Esophagus muscularis mucosa (tissue), 4 donors: Measurements from ENCODE around the gene GTF2A2. TPM values are rescaled to one million over a fixed set of nuclear protein-coding genes. Genes with fewer than 3 reads are reported as not detected.

ENCODE experiments used
- DNase-seq: peaks from one replicate; pipeline ENCODE4 v3.0.0-alpha.2; 2017; ENCODE audit errors: extremely low spot score
- H3K27ac ChIP-seq, 4 donors: fragments of 200-600 bp; sonication (generic); replicated peaks in 1 of 4; 1 replicate in 3 of 4; 2 replicates in 1 of 4; pipeline ENCODE4 v1.5.1; 2016 to 2019; ENCODE audit warnings: mild to moderate bottlenecking in 1 of 4
- H3K27me3 ChIP-seq, 4 donors: fragments of 200-600 bp; sonication (generic); one replicate each; pipeline versions ENCODE4 v1.5.1 to v1.6.0; 2016 to 2019
- H3K36me3 ChIP-seq, 4 donors: fragments of 200-600 bp; sonication (generic); one replicate each; pipeline ENCODE4 v1.5.1; 2016 to 2019
- H3K4me1 ChIP-seq, 4 donors: fragments of 200-600 bp; sonication (generic); one replicate each; pipeline ENCODE4 v1.5.1; 2016 to 2019
- H3K4me3 ChIP-seq, 4 donors: fragments of 200-600 bp; sonication (generic); 1 replicate in 2 of 4; 2 replicates in 2 of 4; pipeline ENCODE4 v1.5.1; 2016 to 2019; ENCODE audit warnings: mild to moderate bottlenecking in 4 of 4, moderate library complexity in 1 of 4
- H3K9me3 ChIP-seq, 4 donors: fragments of 200-600 bp; sonication (generic); 1 replicate in 3 of 4; 2 replicates in 1 of 4; pipeline ENCODE4 v1.5.1; 2016 to 2019
- CTCF ChIP-seq, 3 experiments: fragments of 200-600 bp in 2 of 3; fragments of 450-650 bp in 1 of 3; sonication (generic) in 2 of 3; IDR thresholded peaks; one replicate each; pipeline ENCODE4 v1.5.1; 2017 to 2019; ENCODE audit warnings: antibody characterized with exemption in 3 of 3, mild to moderate bottlenecking in 2 of 3, moderate library complexity in 1 of 3
- EP300 ChIP-seq: sonication (generic); formaldehyde crosslinking; IDR thresholded peaks from one replicate; pipeline ENCODE4 v1.6.1; 2017; ENCODE audit warnings: antibody characterized with exemption
- POLR2A ChIP-seq: fragments of 450-650 bp; IDR thresholded peaks from one replicate; pipeline ENCODE4 v1.6.1; 2017; ENCODE audit warnings: antibody characterized with exemption, moderate library complexity, mild to moderate bottlenecking, low read depth
- POLR2AphosphoS5 ChIP-seq, 2 donors: sonication (generic); formaldehyde crosslinking; IDR thresholded peaks; one replicate each; pipeline ENCODE4 v1.6.1; 2017; ENCODE audit warnings: antibody characterized with exemption in 2 of 2
- WGBS: methylation state at CpG from one replicate; pipeline ENCODE4 v1.1.5; 2018; 5-methylcytosine and 5-hydroxymethylcytosine counted together
- intact Hi-C: fragments of 100-400 bp; cut with DNase I; formaldehyde crosslinking; loops from one replicate; pipeline ENCODE4 v1.15.1; 2023
- total RNA-seq, 4 donors: library from RNA; depleted of rRNA; stranded (reverse); fragments of >200 nt; gene quantifications; one replicate each; pipeline versions ENCODE4 v1.1.0 to v1.2.1, GENCODE V29; 2016

GTF2A2 gene
- total RNA-seq, 4 donors from 2014 or later = 48.5 to 56.3 (median 51.3) TPM

- intact Hi-C loops = loop anchor here (10.0 kb wide), 2 partner anchors 495 to 635 kb away; no protein-coding TSS in a partner anchor
- H3K4me3 ChIP-seq = peak overlapping the region; percentile 84 to 96 (median 88)
- peak overlapping the region; percentile 96 to 99 (median 98) for H3K27ac ChIP-seq
- H3K36me3 ChIP-seq = peaks cover 0 to 6% (median 2%) of the 10 kb centered on the region in 4 donors
- H3K27me3 ChIP-seq = no peaks in the 10 kb centered on the region
- no peaks in the 10 kb centered on the region for H3K9me3 ChIP-seq
- WGBS = 4% methylated on average over 25 of the region's 25 CpGs
- peak; percentile 97 for DNase-seq
- peaks cover 35 to 48% (median 43%) of the 10 kb centered on the region in 4 donors for H3K4me1 ChIP-seq
- no peak for TF ChIP-seq EP300
- peak in 1 of 2 donors; percentile 38 for TF ChIP-seq POLR2AphosphoS5 (IDR thresholded peaks at IDR 0.05)
- peak in 1 of 3 experiments; percentile 13 for TF ChIP-seq CTCF (IDR thresholded peaks at IDR 0.05)
- TF ChIP-seq POLR2A = no peak
Observed at GRCh38 chr15:59689626-59690236, 32.4 kb upstream of the GTF2A2 start.

- Histone ChIP-seq H3K36me3 (peaks cover 0 to 6% (median 2%) of the 10 kb centered on the region in 4 donors), H3K27me3 (no peaks in the 10 kb centered on the region), H3K4me1 (peaks cover 35 to 55% (median 46%) of the 10 kb centered on the region in 4 donors), H3K4me3 (peak within 1 kb of the TSS; percentile 84 to 96 (median 88)), H3K9me3 (no peaks in the 10 kb centered on the region), H3K27ac (peak within 1 kb of the TSS; percentile 96 to 99 (median 98))
- peak; percentile 100 for DNase-seq
- intact Hi-C loops = no loop called here
- TF ChIP-seq CTCF (IDR thresholded peaks at IDR 0.05) = no peak
- peak; percentile 98 for TF ChIP-seq POLR2AphosphoS5 (IDR thresholded peaks at IDR 0.05)
- peak; percentile 87 for TF ChIP-seq POLR2A
- TF ChIP-seq EP300 = no peak
- under 1% methylated on average over 26 of the region's 78 CpGs for WGBS
Observed at GRCh38 chr15:59688782-59689625, 31.7 kb upstream of the GTF2A2 start, which contains the start of gene BNIP2. Gene BNIP2, minus strand, starts transcription at chr15:59689320. Its CDS starts 6,863 bp downstream, at chr15:59682457.

GRCh38 chr15:59688423-59688781 lies 31.1 kb upstream of the GTF2A2 start:
- H3K27ac ChIP-seq = peak overlapping the region; percentile 96 to 99 (median 98)
- H3K4me1 ChIP-seq = peaks cover 35 to 55% (median 47%) of the 10 kb centered on the region in 4 donors
- H3K4me3 ChIP-seq = peak overlapping the region; percentile 84 to 96 (median 88)
- H3K9me3 ChIP-seq = no peaks in the 10 kb centered on the region
- H3K27me3 ChIP-seq = no peaks in the 10 kb centered on the region
- no peak for TF ChIP-seq CTCF (IDR thresholded peaks at IDR 0.05)
- peak; percentile 10 to 34 for TF ChIP-seq POLR2AphosphoS5 (IDR thresholded peaks at IDR 0.05)
- H3K36me3 ChIP-seq = peaks cover 0 to 8% (median 4%) of the 10 kb centered on the region in 4 donors
- 2% methylated on average over 13 of the region's 15 CpGs for WGBS
- intact Hi-C loops = no loop called here
- DNase-seq = no peak

- H3K4me1 ChIP-seq = peaks cover 35 to 55% (median 47%) of the 10 kb centered on the region in 4 donors
- TF ChIP-seq POLR2AphosphoS5 (IDR thresholded peaks at IDR 0.05) (no peak), CTCF (IDR thresholded peaks at IDR 0.05) (no peak), POLR2A (no peak), EP300 (no peak)
- no peaks in the 10 kb centered on the region for H3K9me3 ChIP-seq
- H3K27ac ChIP-seq = peak overlapping the region; percentile 96 to 99 (median 98)
- intact Hi-C loops = no loop called here
- no peak for DNase-seq
- H3K27me3 ChIP-seq = no peaks in the 10 kb centered on the region
- peak overlapping the region; percentile 84 to 96 (median 88) for H3K4me3 ChIP-seq
- H3K36me3 ChIP-seq = peaks cover 0 to 10% (median 4%) of the 10 kb centered on the region in 4 donors
- 32% methylated on average over 5 of the region's 5 CpGs for WGBS
Observed at GRCh38 chr15:59687836-59688235, 30.5 kb upstream of the GTF2A2 start.
